MM.1S (cell line): Measurements from ENCODE around the gene BUD23.

Experiments used
- DNase-seq: peaks from one replicate; pipeline ENCODE4 v3.0.0-alpha.2; 2015
- H2AFZ ChIP-seq: fragments of 300-600 bp; sonication (generic); 2 replicates; pipeline ENCODE4 v1.6.0; 2016; ENCODE audit warnings: antibody characterized with exemption, low read length
- H3F3A ChIP-seq: fragments of 300-600 bp; sonication (generic); 2 replicates; pipeline ENCODE4 v1.6.1; 2016; ENCODE audit warnings: mild to moderate bottlenecking, antibody characterized with exemption, low read length, moderate library complexity, mixed read lengths; ENCODE audit not compliant: insufficient read depth
- H3K27ac ChIP-seq: fragments of 300-600 bp; sonication (generic); 2 replicates; pipeline ENCODE4 v1.5.1; 2016; ENCODE audit warnings: mild to moderate bottlenecking, low read length
- H3K27me3 ChIP-seq: fragments of 300-600 bp; sonication (generic); replicated peaks from 2 replicates; pipeline ENCODE4 v1.6.0; 2016; ENCODE audit warnings: low read length; ENCODE audit not compliant: insufficient read depth
- H3K36me3 ChIP-seq: fragments of 300-600 bp; sonication (generic); replicated peaks from 2 replicates; pipeline ENCODE4 v1.6.1; 2016; ENCODE audit warnings: mild to moderate bottlenecking, low read length, mixed read lengths; ENCODE audit not compliant: insufficient read depth
- H3K4me1 ChIP-seq: fragments of 300-600 bp; sonication (generic); 2 replicates; pipeline ENCODE4 v1.6.1; 2016; ENCODE audit warnings: low read length, mixed read lengths
- H3K4me2 ChIP-seq: fragments of 300-600 bp; sonication (generic); 2 replicates; pipeline ENCODE4 v1.6.0; 2016; ENCODE audit warnings: low read depth, low read length
- H3K4me3 ChIP-seq: fragments of 300-600 bp; sonication (generic); 2 replicates; pipeline ENCODE4 v1.5.1; 2016; ENCODE audit warnings: low read length, mixed read lengths
- H3K79me2 ChIP-seq: fragments of 300-600 bp; sonication (generic); 2 replicates; pipeline ENCODE4 v1.6.1; 2016; ENCODE audit warnings: mixed run types, low read length, mixed read lengths
- H3K9ac ChIP-seq: fragments of 300-600 bp; sonication (generic); 2 replicates; pipeline ENCODE4 v1.6.1; 2016; ENCODE audit warnings: low read length, mixed read lengths
- H3K9me2 ChIP-seq: fragments of 300-600 bp; sonication (generic); replicated peaks from 2 replicates; pipeline ENCODE4 v1.6.1; 2016; ENCODE audit warnings: mild to moderate bottlenecking, low read length, mixed read lengths; ENCODE audit not compliant: insufficient read depth
- H3K9me3 ChIP-seq: fragments of 300-600 bp; sonication (generic); replicated peaks from 2 replicates; pipeline ENCODE4 v1.6.1; 2016; ENCODE audit warnings: mild to moderate bottlenecking, low read length, mixed read lengths; ENCODE audit not compliant: insufficient read depth
- H4K20me1 ChIP-seq: fragments of 300-600 bp; sonication (generic); 2 replicates; pipeline ENCODE4 v1.6.1; 2016; ENCODE audit warnings: mild to moderate bottlenecking, low read length, moderate library complexity, mixed read lengths; ENCODE audit not compliant: insufficient read depth
- EZH2 ChIP-seq: fragments of 300-600 bp; sonication (generic); optimal IDR thresholded peaks from 2 replicates; pipeline ENCODE3; 2017; ENCODE audit warnings: low read depth, mild to moderate bottlenecking, antibody characterized with exemption, low read length, mixed read lengths
- EZH2phosphoT487 ChIP-seq: fragments of 300-600 bp; sonication (generic); IDR thresholded peaks from 2 replicates; pipeline ENCODE4 v1.6.1; 2018; ENCODE audit warnings: antibody characterized with exemption, low read length
- TF ChIP-seq, protein P1 (sequence below): fragments of 300-600 bp; sonication (generic); IDR thresholded peaks from 2 replicates; pipeline ENCODE4 v1.5.1; 2016; ENCODE audit warnings: antibody characterized with exemption, low read length, mixed read lengths

The BUD23 gene

DNA sequence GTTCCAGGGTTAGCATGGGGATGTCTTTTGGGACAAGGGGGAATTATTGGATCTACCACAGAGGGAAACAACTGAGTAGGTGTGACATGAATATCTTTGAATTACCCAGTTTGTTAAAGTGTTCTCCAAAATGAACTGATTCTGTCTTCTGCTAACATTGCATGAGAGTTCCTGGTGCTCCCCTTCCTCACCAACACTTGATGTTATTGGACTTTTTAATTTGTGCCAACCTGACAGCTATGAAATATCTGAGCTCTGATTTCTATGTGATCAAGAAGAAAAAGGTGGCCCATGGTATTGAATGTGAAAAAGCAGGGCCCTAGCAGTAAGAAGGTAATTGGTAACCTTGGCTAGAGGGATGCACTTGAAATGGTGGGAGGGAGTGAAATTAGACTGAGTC lies 20.4 kb upstream of the BUD23 start:
- Histone ChIP-seq H3K27me3 (peaks cover 37% of the 10 kb centered on the region), H3K27ac (no peak overlapping the region), H3K9me3 (no peaks in the 10 kb centered on the region), H3K4me1 (no peaks in the 10 kb centered on the region), H3K36me3 (no peaks in the 10 kb centered on the region), H3K9ac (no peak overlapping the region), H4K20me1 (no peaks in the 10 kb centered on the region), H3K79me2 (no peaks in the 10 kb centered on the region), H3K9me2 (no peaks in the 10 kb centered on the region), H3F3A (no peaks in the 10 kb centered on the region), H3K4me3 (no peak overlapping the region), H2AFZ (no peak overlapping the region), H3K4me2 (no peak overlapping the region)
- no peak for DNase-seq
- no peak for TF ChIP-seq EZH2
- TF ChIP-seq, protein P1, sequence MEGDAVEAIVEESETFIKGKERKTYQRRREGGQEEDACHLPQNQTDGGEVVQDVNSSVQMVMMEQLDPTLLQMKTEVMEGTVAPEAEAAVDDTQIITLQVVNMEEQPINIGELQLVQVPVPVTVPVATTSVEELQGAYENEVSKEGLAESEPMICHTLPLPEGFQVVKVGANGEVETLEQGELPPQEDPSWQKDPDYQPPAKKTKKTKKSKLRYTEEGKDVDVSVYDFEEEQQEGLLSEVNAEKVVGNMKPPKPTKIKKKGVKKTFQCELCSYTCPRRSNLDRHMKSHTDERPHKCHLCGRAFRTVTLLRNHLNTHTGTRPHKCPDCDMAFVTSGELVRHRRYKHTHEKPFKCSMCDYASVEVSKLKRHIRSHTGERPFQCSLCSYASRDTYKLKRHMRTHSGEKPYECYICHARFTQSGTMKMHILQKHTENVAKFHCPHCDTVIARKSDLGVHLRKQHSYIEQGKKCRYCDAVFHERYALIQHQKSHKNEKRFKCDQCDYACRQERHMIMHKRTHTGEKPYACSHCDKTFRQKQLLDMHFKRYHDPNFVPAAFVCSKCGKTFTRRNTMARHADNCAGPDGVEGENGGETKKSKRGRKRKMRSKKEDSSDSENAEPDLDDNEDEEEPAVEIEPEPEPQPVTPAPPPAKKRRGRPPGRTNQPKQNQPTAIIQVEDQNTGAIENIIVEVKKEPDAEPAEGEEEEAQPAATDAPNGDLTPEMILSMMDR = no peak
- TF ChIP-seq EZH2phosphoT487 = no peak

DNA sequence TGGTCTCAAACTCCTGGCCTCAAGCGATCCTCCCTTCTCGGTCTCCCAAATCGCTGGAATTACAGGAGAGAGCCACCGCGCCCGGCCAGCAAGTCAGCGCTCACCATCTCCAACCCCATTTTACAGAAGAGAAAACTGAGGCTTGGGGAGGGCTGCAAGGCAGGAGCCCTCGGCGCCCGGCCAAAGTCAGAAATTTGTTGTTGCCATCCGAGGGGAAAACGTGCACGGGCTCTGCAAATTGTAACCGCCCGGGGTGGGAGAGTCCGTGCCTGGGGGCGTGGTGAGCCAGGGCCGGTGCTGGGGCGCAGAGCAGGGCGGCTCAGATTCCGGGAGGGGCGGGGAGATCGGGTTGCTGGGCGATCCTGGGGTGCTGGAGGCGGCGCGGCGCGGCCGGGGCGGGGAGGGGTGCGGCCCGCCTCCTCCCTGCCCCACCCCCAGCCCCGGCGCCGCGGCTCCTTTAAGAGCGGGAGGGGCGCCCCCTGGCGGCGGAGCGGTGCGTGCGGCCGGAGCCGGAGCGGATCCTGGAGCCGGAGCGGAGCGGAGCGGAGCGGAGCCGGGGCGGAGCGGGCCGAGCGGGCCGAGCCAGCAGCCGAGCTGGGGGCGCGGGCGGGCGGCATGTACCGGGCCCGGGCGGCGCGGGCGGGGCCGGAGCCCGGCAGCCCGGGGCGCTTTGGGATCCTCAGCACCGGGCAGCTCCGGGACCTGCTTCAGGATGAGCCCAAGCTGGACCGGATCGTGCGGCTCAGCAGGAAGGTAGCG lies 15.9 kb upstream of the BUD23 start, which contains the start of gene VPS37D:
Gene VPS37D (plus strand): TSS at position 488 of the 759 bp plus-strand sequence. CDS start 128 bp downstream, at position 616.
- Histone ChIP-seq H3K4me1 (no peaks in the 10 kb centered on the region), H3K27me3 (peaks cover 51% of the 10 kb centered on the region), H3K9me3 (no peaks in the 10 kb centered on the region), H3K36me3 (no peaks in the 10 kb centered on the region), H4K20me1 (no peaks in the 10 kb centered on the region), H2AFZ (peak within 1 kb of the TSS; percentile 79), H3F3A (no peaks in the 10 kb centered on the region), H3K4me2 (peak within 1 kb of the TSS; percentile 81), H3K79me2 (no peaks in the 10 kb centered on the region), H3K4me3 (peak within 1 kb of the TSS; percentile 54), H3K9ac (no peak within 1 kb of the TSS), H3K9me2 (no peaks in the 10 kb centered on the region), H3K27ac (no peak within 1 kb of the TSS)
- DNase-seq = peak; percentile 91
- no peak for TF ChIP-seq EZH2phosphoT487
- TF ChIP-seq, protein P1 = peak; percentile 43

DNA sequence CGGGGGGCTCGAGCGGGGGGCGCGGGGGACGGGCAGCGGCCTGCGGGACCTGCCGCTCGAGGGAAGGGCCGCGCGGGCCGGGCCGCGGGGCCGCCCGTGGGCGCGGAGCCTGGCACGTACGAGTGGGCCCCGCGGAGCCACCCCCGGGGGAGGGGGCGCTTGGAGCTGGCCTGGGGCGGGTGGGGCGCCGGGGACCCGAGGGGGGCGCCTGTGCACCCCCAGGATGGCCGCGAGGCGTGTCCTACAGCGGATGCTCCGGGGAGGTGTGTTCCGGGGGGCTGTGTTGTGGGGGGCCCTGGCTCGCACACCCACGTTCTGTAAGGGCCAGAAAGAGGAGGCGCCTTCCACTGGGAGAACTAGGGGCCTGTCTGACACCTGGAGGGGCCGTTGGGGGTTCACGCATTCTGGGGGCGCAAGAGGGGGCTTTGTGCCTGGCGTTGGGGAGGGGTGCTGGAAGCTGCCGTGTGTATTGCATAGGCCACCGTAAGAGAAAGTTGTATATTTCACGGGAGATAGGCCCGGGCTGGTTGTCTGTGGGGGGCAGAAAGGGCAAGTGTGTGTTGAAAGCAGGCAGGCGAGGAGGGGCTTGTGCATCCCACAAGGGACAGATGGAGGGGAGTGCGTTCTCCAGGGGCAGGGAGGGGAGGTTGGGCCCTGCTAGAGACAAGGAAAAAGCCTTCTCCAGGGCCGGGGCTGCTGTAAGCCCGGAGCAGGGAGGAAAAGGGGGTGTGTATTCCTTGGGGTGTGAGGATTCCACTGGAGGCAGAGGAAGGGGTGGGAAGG lies 15.1 kb upstream of the BUD23 start:
- Histone ChIP-seq H3K4me3 (peak overlapping the region; percentile 46; the same call in 1 of the 2 replicates), H3K36me3 (no peaks in the 10 kb centered on the region)

More for the DNA sequence above, 15.1 kb upstream of the BUD23 start:
- Histone ChIP-seq H3K4me2 (peak overlapping the region; percentile 81), H3F3A (no peaks in the 10 kb centered on the region), H2AFZ (peak overlapping the region; percentile 27; the same call in 1 of the 2 replicates), H3K9me3 (no peaks in the 10 kb centered on the region), H3K27me3 (peaks cover 50% of the 10 kb centered on the region), H3K9me2 (no peaks in the 10 kb centered on the region), H3K9ac (no peak overlapping the region), H4K20me1 (no peaks in the 10 kb centered on the region), H3K4me1 (no peaks in the 10 kb centered on the region), H3K79me2 (no peaks in the 10 kb centered on the region), H3K27ac (no peak overlapping the region)
- DNase-seq = no peak
- TF ChIP-seq, protein P1 = no peak
- TF ChIP-seq EZH2phosphoT487 (no peak), EZH2 (no peak)
